RWPE1 (cell line): ENCODE results near the gene CARMIL1.

Experiments
- CTCF ChIA-PET: fragments of 350-600 bp; sonication (Branson Sonifier 250); formaldehyde crosslinking; extraction: SDS; loops from one replicate; lab custom pipeline; 2021; lab: Yijun Ruan, JAX
- POLR2A ChIA-PET: fragments of 400-600 bp; formaldehyde crosslinking; extraction: SDS; loops from one replicate; lab custom pipeline; 2020; ENCODE audit warnings: antibody characterized with exemption; ENCODE audit not compliant: low non-redundant PET; lab: Yijun Ruan, JAX
- DNase-seq: peaks from one replicate; pipeline ENCODE4 v3.0.0; 2012; ENCODE audit warnings: low spot score
- H3K27ac ChIP-seq: fragments of 450-650 bp; 2 replicates; pipeline ENCODE4 v1.5.1; 2017
- TF ChIP-seq, protein P1 (sequence below): fragments of 450-650 bp; conservative IDR thresholded peaks from 2 replicates; pipeline ENCODE4 v1.5.1; 2017; ENCODE audit warnings: low read depth, mild to moderate bottlenecking

The CARMIL1 gene

DNA sequence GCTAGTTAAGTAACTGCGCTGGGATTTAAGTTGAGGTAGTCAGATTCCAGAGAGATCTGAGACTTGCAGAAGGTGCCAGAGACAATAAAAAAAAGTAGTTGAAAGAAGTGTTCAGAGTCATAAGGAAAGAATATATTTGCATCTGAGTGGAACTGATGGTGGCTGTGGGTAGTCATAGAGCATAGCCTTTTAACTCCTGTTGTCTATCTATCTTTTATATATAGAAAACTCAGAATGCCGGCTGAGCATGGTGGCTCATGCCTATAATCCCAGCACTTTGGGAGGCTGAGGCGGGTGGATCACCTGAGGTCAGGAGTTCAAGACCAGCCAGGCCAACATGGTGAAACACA, 62.0 kb downstream of the CARMIL1 start:
- H3K27ac ChIP-seq = no peak overlapping the region
- ChIA-PET CTCF (interaction anchor here (0.5 kb wide), 1 partner anchor 9 kb away, joined by 3 read pairs; no protein-coding TSS in a partner anchor), POLR2A (no interaction called here)
- TF ChIP-seq, protein P1, sequence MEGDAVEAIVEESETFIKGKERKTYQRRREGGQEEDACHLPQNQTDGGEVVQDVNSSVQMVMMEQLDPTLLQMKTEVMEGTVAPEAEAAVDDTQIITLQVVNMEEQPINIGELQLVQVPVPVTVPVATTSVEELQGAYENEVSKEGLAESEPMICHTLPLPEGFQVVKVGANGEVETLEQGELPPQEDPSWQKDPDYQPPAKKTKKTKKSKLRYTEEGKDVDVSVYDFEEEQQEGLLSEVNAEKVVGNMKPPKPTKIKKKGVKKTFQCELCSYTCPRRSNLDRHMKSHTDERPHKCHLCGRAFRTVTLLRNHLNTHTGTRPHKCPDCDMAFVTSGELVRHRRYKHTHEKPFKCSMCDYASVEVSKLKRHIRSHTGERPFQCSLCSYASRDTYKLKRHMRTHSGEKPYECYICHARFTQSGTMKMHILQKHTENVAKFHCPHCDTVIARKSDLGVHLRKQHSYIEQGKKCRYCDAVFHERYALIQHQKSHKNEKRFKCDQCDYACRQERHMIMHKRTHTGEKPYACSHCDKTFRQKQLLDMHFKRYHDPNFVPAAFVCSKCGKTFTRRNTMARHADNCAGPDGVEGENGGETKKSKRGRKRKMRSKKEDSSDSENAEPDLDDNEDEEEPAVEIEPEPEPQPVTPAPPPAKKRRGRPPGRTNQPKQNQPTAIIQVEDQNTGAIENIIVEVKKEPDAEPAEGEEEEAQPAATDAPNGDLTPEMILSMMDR = no peak
- no peak for DNase-seq

DNA sequence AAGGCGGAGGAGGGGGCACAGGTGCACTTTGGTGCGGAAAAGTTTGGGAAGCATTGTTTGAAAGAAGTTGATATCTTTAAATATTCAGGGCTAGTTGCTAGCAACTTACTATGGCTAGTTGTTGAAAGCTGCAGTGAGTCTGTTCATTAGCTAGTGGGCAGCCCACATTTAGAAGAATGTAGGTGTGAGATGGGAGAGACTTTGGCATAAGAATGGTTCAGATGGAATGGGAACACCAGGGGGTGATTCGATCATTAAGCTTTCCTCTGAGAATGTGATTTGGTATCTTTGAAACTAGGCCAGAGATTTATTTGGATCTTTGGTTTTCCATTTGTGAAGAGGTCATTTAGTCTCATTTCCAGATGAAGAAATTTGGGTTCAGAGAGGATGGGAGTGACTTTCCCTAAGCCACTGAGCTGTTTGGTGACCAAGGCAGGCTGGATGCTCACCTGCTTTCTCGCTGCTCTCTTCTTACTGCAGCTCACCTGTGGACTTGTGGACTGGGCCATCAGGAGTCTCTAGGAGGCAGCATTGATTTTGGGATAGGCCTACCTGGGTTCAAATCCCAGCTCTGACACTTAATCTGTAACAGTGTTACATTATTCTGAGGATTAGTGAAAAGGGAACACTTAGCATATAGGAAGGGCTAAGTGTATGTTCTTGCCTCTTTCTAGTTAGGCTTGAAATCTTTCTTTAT, 62.9 kb downstream of the CARMIL1 start:
- no peak for DNase-seq
- H3K27ac ChIP-seq = no peak overlapping the region
- TF ChIP-seq, protein P1 = no peak
- ChIA-PET CTCF (interaction anchor here (0.6 to 0.8 kb wide), 2 partner anchors 148 to 259 kb away, joined by 3 to 4 read pairs; no protein-coding TSS in a partner anchor), POLR2A (no interaction called here)

GRCh38 chr6:25342802-25343201, 63.6 kb downstream of the CARMIL1 start:
- DNase-seq = no peak
- CTCF ChIA-PET = interaction anchor here (0.8 kb wide), 1 partner anchor 148 kb away, joined by 4 read pairs; no protein-coding TSS in a partner anchor
- TF ChIP-seq, protein P1 = no peak
- H3K27ac ChIP-seq = no peak overlapping the region
- POLR2A ChIA-PET = no interaction called here

- ChIA-PET POLR2A (no interaction called here), CTCF (no interaction called here)
- no peak overlapping the region for H3K27ac ChIP-seq
- DNase-seq = no peak
- TF ChIP-seq, protein P1 = no peak
Measured at GRCh38 chr6:25343984-25344383, 64.8 kb downstream of the CARMIL1 start.

DNA sequence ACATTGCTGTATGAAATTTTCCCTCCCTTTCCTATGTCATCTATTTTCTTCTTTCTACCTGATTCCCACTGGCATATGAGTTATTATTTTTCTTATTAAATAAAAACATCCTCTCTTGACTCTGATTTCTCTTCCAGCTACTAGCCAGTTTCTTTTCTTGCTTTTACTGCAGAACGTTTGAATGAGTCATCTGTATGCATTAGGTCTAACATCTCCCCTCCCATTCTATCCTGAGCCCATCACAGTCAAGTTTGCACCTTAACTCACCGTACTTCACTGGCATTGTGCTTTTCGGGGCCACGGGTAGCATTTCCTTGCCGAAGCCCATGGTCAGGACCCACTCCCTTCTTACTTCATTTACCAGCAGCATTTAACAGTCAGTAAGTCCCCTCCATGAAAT, 65.7 kb downstream of the CARMIL1 start:
- ChIA-PET CTCF (no interaction called here), POLR2A (no interaction called here)

GRCh38 chr6:25346064-25346463, 66.9 kb downstream of the CARMIL1 start:
- DNase-seq = no peak
- POLR2A ChIA-PET = no interaction called here
- CTCF ChIA-PET = interaction anchor here (0.6 kb wide), 1 partner anchor 151 kb away, joined by 3 read pairs; no protein-coding TSS in a partner anchor
- TF ChIP-seq, protein P1 = no peak
- no peak overlapping the region for H3K27ac ChIP-seq

More for the DNA sequence above, 65.7 kb downstream of the CARMIL1 start:
- no peak overlapping the region for H3K27ac ChIP-seq
- TF ChIP-seq, protein P1 = no peak
- DNase-seq = no peak
